K562 (cell line): ENCODE results near the gene ZNF224. TPM values are rescaled to one million over a fixed set of nuclear protein-coding genes. Genes with fewer than 3 reads are reported as not detected.

Experiments
- CREBBP ChIP-seq: IDR thresholded peaks from one replicate; pipeline ENCODE4 v1.6.1; 2012; ENCODE audit warnings: low read depth, mild to moderate bottlenecking, control low read depth, inconsistent platforms, low read length
- FOXM1 ChIP-seq, 2 experiments: fragments of 450-650 bp in 1 of 2; sonication (generic) in 1 of 2; formaldehyde crosslinking in 1 of 2; IDR thresholded peaks; 2 replicates each; pipeline versions ENCODE4 v1.6.1 to v1.9.0; 2017 to 2022; ENCODE audit warnings: low read depth in 2 of 2, mild to moderate bottlenecking in 2 of 2, missing genetic modification reagents in 1 of 2, moderate library complexity in 1 of 2
- PBX2 ChIP-seq, 2 experiments: IDR thresholded peaks in 1 of 2; conservative IDR thresholded peaks in 1 of 2; 2 replicates each; pipeline ENCODE4 v1.6.1; 2016; ENCODE audit warnings: low read depth in 2 of 2, mild to moderate bottlenecking in 1 of 2, missing compliant biosample characterization in 1 of 2, missing genetic modification characterization in 1 of 2, moderate library complexity in 1 of 2
- RERE ChIP-seq: sonication (generic); formaldehyde crosslinking; IDR thresholded peaks from 2 replicates; pipeline ENCODE4 v1.8.0; 2023; ENCODE audit warnings: missing genetic modification reagents, mild to moderate bottlenecking, borderline replicate concordance
- SNIP1 ChIP-seq: fragments of 450-650 bp; IDR thresholded peaks from 2 replicates; pipeline ENCODE4 v1.7.1; 2017; ENCODE audit warnings: low read depth, mild to moderate bottlenecking
- TEAD1 ChIP-seq, 2 experiments: fragments of 450-650 bp in 1 of 2; sonication (generic) in 1 of 2; formaldehyde crosslinking; IDR thresholded peaks; 2 replicates each; pipeline versions ENCODE4 v1.4.0 to v1.8.0; 2020 to 2022; ENCODE audit warnings: mild to moderate bottlenecking in 2 of 2, missing genetic modification reagents in 1 of 2
- polyA plus RNA-seq, 8 experiments: library from polyadenylated mRNA; depleted of rRNA in 4 of 8; stranded (reverse) in 5 of 8; unstranded in 3 of 8; fragments of >200 nt; fragmentation: Nextera tagmentation in 2 of 8; fragmentation: Illumina TruSeq in 1 of 8; extraction: Ambion mirVana in 2 of 8; extraction: Trizol in 1 of 8; gene quantifications; 2 replicates each; pipeline versions ENCODE4 v1.2.1 to v1.2.3, GENCODE V29; 2011 to 2014; ENCODE audit warnings: inconsistent platforms in 1 of 8, missing spikeins in 1 of 8
- total RNA-seq, 7 experiments: library from RNA; depleted of rRNA in 6 of 7; stranded (reverse); fragments of >200 nt in 6 of 7; fragmentation: Illumina TruSeq in 2 of 7; extraction: Trizol in 2 of 7; gene quantifications; 2 replicates each; pipeline versions ENCODE4 v1.2.1 to v1.2.3, GENCODE V29; 2011 to 2021; ENCODE audit warnings: low replicate concordance in 1 of 7
- TF ChIP-seq, protein P1 (sequence below), 2 experiments: fragments of 450-650 bp; IDR thresholded peaks; 2 replicates each; pipeline ENCODE4 v1.6.1; 2016; ENCODE audit warnings: mild to moderate bottlenecking in 2 of 2, borderline replicate concordance in 1 of 2, low read depth in 1 of 2, moderate library complexity in 1 of 2

Gene ZNF224
- total and polyA plus RNA-seq, 9 of the 15 experiments (the other 6 are each of a cell fraction or from before 2014, with no cell fraction given), result 4.4 to 15.6 (median 10.0) TPM

DNA sequence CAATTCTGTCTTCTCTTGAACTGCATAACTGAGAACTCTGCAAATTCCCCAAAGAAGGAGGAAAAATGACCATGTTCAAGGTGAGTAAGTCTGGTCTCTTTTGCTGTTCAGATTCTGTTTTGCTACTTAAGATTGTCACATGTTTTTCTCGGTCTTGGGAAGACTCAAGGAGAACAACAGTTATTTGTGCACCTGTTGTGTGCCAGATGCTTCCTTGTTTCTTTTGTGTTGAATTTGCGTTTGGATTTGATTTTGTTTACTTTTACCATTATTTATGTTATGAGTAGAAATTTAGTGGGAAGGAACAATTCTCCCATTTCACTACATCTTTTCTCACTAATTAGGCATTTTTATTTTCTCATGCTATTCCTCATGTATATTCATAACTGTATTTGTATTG is 17.8 kb upstream of the ZNF224 start (continued):
- TF ChIP-seq RERE (CRISPR knock-in tag) (no peak), CREBBP (no peak), SNIP1 (no peak), PBX2 (CRISPR knock-in tag; IDR thresholded peaks at IDR 0.05; ENCODE audit: low read depth) (no peak), PBX2 (tag; conservative IDR thresholded peaks at IDR 0.05; ENCODE audit: low read depth) (no peak), FOXM1 (IDR thresholded peaks at IDR 0.05; ENCODE audit: low read depth) (no peak), FOXM1 (CRISPR knock-in tag; IDR thresholded peaks at IDR 0.05; ENCODE audit: low read depth) (no peak), TEAD1 (CRISPR knock-in tag; IDR thresholded peaks at IDR 0.05) (no peak)
- TF ChIP-seq, protein P1, sequence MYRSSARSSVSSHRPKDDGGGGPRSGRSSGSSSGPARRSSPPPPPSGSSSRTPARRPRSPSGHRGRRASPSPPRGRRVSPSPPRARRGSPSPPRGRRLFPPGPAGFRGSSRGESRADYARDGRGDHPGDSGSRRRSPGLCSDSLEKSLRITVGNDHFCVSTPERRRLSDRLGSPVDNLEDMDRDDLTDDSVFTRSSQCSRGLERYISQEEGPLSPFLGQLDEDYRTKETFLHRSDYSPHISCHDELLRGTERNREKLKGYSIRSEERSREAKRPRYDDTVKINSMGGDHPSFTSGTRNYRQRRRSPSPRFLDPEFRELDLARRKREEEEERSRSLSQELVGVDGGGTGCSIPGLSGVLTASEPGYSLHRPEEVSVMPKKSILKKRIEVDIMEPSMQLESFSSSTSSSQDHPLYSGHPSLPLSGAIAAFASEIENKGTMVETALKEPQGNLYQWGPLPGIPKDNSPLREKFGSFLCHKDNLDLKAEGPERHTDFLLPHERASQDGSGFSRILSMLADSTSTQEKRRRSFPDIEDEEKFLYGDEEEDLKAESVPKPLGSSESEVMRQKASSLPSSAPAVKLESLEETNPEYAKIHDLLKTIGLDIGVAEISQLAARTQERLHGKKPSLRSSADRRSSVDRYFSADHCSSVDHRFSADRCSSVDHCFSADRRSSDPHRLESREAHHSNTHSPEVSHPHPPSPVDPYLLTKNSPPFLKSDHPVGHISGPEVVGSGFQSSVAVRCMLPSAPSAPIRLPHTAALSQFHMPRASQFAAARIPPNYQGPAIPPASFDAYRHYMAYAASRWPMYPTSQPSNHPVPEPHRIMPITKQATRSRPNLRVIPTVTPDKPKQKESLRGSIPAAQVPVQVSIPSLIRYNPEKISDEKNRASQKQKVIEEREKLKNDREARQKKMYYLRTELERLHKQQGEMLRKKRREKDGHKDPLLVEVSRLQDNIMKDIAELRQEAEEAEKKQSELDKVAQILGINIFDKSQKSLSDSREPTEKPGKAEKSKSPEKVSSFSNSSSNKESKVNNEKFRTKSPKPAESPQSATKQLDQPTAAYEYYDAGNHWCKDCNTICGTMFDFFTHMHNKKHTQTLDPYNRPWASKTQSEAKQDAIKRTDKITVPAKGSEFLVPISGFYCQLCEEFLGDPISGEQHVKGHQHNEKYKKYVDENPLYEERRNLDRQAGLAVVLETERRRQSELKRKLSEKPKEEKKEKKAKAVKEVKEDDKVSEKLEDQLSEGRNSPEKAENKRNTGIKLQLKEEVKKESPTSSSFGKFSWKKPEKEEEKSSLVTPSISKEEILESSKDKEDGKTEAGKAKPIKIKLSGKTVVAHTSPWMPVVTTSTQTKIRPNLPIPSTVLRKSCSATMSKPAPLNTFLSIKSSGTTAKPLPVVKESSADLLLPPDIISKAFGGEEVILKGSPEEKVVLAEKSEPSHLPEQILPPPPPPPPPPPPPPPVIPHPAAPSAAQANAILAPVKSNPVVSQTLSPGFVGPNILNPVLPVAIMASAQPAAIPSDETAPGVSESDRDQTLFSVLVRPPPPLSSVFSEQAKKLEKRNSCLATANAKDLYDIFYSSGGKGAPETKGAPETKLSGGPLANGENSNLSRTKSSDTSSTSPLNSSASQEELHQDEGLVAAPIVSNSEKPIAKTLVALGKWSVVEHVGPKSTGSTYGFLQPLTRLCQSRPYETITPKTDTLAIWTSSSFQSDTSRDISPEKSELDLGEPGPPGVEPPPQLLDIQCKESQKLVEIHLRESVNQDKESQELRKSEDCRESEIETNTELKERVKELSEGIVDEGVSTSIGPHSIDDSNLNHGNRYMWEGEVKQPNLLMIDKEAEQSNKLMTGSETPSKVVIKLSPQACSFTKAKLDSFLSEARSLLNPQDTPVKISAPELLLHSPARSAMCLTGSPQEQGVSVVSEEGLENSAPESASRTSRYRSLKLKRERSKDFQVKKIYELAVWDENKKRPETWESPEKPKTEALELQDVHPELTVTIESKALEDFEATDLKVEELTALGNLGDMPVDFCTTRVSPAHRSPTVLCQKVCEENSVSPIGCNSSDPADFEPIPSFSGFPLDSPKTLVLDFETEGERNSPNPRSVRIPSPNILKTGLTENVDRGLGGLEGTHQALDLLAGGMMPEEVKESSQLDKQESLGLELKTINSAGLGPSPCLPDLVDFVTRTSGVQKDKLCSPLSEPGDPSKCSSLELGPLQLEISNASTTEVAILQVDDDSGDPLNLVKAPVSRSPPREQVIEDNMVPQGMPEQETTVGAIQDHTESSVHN (IDR thresholded peaks at IDR 0.05; ENCODE audit: borderline replicate concordance in 1 of 2, low read depth in 1 of 2), result no peak
